ENCODE measurements around the gene TDRD6. TPM values are rescaled to one million over a fixed set of nuclear protein-coding genes. Genes with fewer than 3 reads are reported as not detected.
"Not testable (repeated sequence)": the region's sequence is repeated elsewhere in the genome, so short reads cannot be mapped to it uniquely, and the experiment has no call there.

Gene TDRD6
- total RNA-seq, 4 donors from 2014 or later = 0.04 to 1.1 (median 0.22) TPM; not detected in 1

DNA sequence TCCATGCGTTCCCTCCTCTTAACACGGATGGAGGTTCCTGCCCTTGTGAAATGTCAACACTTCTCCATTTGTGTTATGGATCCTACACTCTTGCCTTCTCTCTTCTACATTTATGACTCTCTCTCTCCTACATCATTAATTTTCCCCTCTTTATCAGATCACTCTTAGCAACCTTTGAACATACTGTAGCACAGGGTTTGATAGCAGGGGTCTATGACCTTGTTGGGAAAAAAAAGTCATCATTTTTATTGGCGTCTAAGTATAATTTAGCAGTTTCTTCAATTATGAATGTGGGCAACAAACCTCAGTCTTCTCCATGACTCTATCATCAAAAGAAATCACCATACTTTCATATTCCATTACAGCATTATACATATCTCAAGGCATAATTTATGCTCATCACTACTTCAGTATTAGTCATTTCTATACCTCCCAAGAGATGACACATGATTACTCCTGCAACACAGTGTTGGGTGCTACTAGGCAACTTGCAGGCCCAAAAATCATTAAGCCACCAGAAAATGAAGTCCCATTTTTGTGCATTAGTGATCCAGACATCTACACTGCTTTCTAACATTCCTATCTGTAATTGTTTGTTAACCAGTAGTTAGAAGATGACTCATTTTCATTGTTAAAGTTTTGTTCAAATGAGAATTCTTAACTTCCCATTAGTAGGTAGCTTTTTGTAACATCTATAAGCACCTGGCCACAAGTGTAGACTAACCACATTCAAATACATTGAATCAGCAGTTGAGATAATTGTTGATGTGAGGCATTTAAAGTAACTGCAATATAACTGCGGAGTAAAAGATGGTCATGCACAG, 44.5 kb upstream of the TDRD6 start:
- no peak for TF ChIP-seq CTCF (IDR thresholded peaks at IDR 0.05)
- no peak for TF ChIP-seq POLR2A (IDR thresholded peaks at IDR 0.05)
- no peak for DNase-seq
- H3K9me3 ChIP-seq = no peaks in the 10 kb centered on the region
- no peaks in the 10 kb centered on the region for H3K36me3 ChIP-seq
- no peak overlapping the region for H3K27ac ChIP-seq
- 72 to 79% methylated on average over 4 of the region's 4 CpGs for WGBS, 2 donors
- H3K4me1 ChIP-seq = peaks cover 0 to 5% (median 0%) of the 10 kb centered on the region in 3 donors
- no peaks in the 10 kb centered on the region for H3K27me3 ChIP-seq
- intact Hi-C loops (cut with DNase I) = no loop called here
- no peak overlapping the region for H3K4me3 ChIP-seq

GRCh38 chr6:46645265-46645664, 42.4 kb upstream of the TDRD6 start:
- Histone ChIP-seq H3K9me3 (no peaks in the 10 kb centered on the region), H3K4me1 (peaks cover 0 to 9% (median 0%) of the 10 kb centered on the region in 3 donors), H3K27me3 (no peaks in the 10 kb centered on the region), H3K27ac (no peak overlapping the region), H3K36me3 (no peaks in the 10 kb centered on the region), H3K4me3 (no peak overlapping the region)
- TF ChIP-seq POLR2A (IDR thresholded peaks at IDR 0.05) (no peak), CTCF (IDR thresholded peaks at IDR 0.05) (no peak)
- no peak for DNase-seq
- intact Hi-C loops (cut with DNase I) = no loop called here
- WGBS, 2 donors = 80 to 90% methylated on average over 1 of the region's 1 CpG

DNA sequence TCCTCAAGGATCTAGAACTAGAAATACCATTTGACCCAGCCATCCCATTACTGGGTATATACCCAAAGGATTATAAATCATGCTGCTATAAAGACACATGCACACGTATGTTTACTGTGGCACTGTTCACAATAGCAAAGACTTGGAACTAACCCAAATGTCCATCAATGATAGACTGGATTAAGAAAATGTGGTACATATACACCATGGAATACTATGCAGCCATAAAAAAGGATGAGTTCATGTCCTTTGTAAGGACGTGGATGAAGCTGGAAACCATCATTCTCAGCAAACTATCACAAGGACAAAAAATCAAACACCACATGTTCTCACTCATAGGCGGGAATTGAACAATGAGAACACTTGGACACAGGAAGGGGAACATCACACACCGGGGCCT, 39.6 kb upstream of the TDRD6 start:
- H3K4me3 ChIP-seq; H3K9me3 ChIP-seq; intact Hi-C loops (cut with DNase I); DNase-seq; H3K27me3 ChIP-seq; H3K36me3 ChIP-seq; H3K27ac ChIP-seq: not testable (repeated sequence)
- peaks cover 0 to 28% (median 0%) of the 10 kb centered on the region in 3 donors for H3K4me1 ChIP-seq
- WGBS, 2 donors = 94% methylated on average over 3 of the region's 4 CpGs; no CpG with 5 or more reads in 1 of the 2 donors

DNA sequence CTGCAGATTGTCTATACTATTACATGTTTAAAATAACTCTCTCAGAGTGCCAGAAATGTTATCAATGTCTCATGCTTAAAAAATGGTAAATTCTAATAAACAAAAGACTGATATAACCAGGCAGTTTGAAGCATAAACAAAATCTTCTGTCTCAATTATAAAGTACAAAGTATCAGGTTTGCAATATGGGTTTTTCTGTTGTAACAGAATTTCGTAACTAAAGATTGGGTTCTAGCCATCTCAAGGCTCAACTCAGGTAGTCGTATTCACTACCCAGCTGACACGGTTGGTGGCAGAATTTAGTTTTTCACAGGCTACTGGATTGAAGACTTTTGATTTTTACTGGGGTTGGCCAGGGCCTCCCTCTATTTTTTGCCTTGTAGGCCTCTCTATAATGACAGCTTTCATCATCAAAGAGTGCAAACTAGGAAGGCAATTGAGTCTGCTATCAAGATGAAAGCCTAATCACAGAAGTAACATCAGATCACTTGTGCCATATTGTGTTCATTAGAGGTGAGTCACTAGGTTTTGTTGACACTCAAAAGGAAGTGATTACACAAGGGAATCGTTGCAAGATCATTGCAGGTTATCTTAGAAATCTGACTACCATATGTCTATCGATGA, 38.7 kb upstream of the TDRD6 start:
- no peak overlapping the region for H3K4me3 ChIP-seq
- TF ChIP-seq CTCF (IDR thresholded peaks at IDR 0.05) (no peak), POLR2A (IDR thresholded peaks at IDR 0.05) (no peak)
- H3K27ac ChIP-seq = no peak overlapping the region
- H3K36me3 ChIP-seq = no peaks in the 10 kb centered on the region
- peaks cover 0 to 37% (median 5%) of the 10 kb centered on the region in 3 donors for H3K4me1 ChIP-seq
- no peaks in the 10 kb centered on the region for H3K27me3 ChIP-seq
- no peaks in the 10 kb centered on the region for H3K9me3 ChIP-seq
- 61 to 65% methylated on average over 5 of the region's 5 CpGs for WGBS, 2 donors
- no peak for DNase-seq
- intact Hi-C loops (cut with DNase I) = no loop called here

DNA sequence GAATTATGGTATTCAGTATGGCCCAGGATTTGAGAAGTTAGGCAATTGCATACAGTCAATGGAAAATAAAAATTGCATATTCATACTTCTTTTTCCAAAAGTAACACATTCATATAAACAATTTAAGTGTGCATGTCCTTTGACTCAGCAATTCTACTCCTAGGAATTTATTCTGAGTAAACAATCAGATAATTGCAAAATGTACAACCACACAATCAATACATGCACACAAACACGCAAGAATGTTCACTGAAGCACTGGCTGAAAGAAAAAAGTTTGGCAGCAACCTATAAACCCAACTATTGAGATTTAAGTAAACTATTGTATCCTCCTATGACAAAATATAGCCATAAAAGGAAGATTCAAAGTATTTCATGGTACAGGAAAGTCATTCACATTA, 36.7 kb upstream of the TDRD6 start:
- no peak for DNase-seq
- Histone ChIP-seq H3K36me3 (peaks cover 0 to under 1% (median 0%) of the 10 kb centered on the region in 3 donors), H3K4me1 (peaks cover 0 to 42% (median 8%) of the 10 kb centered on the region in 3 donors), H3K9me3 (no peaks in the 10 kb centered on the region), H3K4me3 (peak overlapping the region in 2 of 4 donors; percentile 88 to 96), H3K27ac (peak overlapping the region in 3 of 4 donors; percentile 1 to 92 (median 91)), H3K27me3 (no peaks in the 10 kb centered on the region)
- intact Hi-C loops (cut with DNase I) = no loop called here
- WGBS, 2 donors = 33 to 55% methylated on average over 1 of the region's 1 CpG
- TF ChIP-seq POLR2A (IDR thresholded peaks at IDR 0.05) (no peak), CTCF (IDR thresholded peaks at IDR 0.05) (no peak)
